Left ventricle myocardium inferior (tissue), 1 donor: ENCODE measurements around the gene POU2AF1. TPM values are rescaled to one million over a fixed set of nuclear protein-coding genes. Genes with fewer than 3 reads are reported as not detected.

ENCODE experiments used
- DNase-seq: peaks from one replicate; pipeline ENCODE4 v3.0.0-alpha.2; 2020
- H3K27ac ChIP-seq: fragments of 200-600 bp; replicated peaks from 2 replicates; pipeline ENCODE4 v1.8.0; 2021
- H3K27me3 ChIP-seq: fragments of 200-600 bp; 2 replicates; pipeline ENCODE4 v1.8.0; 2021; ENCODE audit warnings: low read depth
- H3K36me3 ChIP-seq: fragments of 200-600 bp; 2 replicates; pipeline ENCODE4 v1.8.0; 2021
- H3K4me1 ChIP-seq: fragments of 200-600 bp; 2 replicates; pipeline ENCODE4 v1.8.0; 2021
- H3K4me3 ChIP-seq: fragments of 200-600 bp; 2 replicates; pipeline ENCODE4 v1.8.0; 2021; ENCODE audit warnings: mild to moderate bottlenecking, moderate library complexity
- H3K9me3 ChIP-seq: fragments of 200-600 bp; replicated peaks from 2 replicates; pipeline ENCODE4 v1.8.0; 2021
- CTCF ChIP-seq: fragments of 200-600 bp; IDR thresholded peaks from 2 replicates; pipeline ENCODE4 v1.8.0; 2021; ENCODE audit warnings: antibody characterized with exemption, mild to moderate bottlenecking, borderline replicate concordance
- intact Hi-C: fragments of 100-400 bp; cut with micrococcal nuclease; formaldehyde crosslinking; loops from one replicate; pipeline ENCODE4 v1.11.0; 2022
- total RNA-seq: library from RNA; stranded (reverse); fragmentation: NEBNext Ultra II Directional; extraction: Animal tissue kit (Norgen Biotek cat#: 25700); gene quantifications from one replicate; pipeline ENCODE4 v1.2.1, GENCODE V29; 2021
- donor health status: DM: no; HTN: yes; CAD: no; lungs with severe emphysema.

POU2AF1 gene
- total RNA-seq, 1 donor from 2014 or later = 0.05 TPM

DNA sequence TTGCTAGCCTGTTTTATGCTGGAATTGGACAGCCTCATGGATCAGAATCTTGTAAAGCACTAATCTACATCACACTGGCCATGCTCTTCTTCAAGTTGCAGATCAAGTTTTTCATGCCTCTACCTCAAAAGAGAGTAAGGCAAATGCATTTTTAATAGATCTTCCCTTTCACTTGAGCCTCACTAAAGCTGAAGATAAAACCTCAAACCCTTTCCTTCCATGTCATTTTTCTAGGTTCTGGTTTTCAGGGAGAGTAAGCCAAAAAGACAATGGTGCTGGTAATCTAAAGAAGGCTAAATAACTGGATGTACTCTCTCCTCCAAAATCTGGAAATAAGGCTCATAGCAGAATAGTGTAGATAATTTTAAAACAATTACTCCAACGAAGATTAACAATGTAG is 28.3 kb downstream of the POU2AF1 start:
- no peak overlapping the region for H3K27ac ChIP-seq
- peaks cover 5% of the 10 kb centered on the region for H3K4me1 ChIP-seq
- H3K27me3 ChIP-seq = no peaks in the 10 kb centered on the region
- H3K9me3 ChIP-seq = no peaks in the 10 kb centered on the region
- no peak for TF ChIP-seq CTCF
- intact Hi-C loops = no loop called here
- no peak for DNase-seq
- H3K36me3 ChIP-seq = no peaks in the 10 kb centered on the region
- no peak overlapping the region for H3K4me3 ChIP-seq

DNA sequence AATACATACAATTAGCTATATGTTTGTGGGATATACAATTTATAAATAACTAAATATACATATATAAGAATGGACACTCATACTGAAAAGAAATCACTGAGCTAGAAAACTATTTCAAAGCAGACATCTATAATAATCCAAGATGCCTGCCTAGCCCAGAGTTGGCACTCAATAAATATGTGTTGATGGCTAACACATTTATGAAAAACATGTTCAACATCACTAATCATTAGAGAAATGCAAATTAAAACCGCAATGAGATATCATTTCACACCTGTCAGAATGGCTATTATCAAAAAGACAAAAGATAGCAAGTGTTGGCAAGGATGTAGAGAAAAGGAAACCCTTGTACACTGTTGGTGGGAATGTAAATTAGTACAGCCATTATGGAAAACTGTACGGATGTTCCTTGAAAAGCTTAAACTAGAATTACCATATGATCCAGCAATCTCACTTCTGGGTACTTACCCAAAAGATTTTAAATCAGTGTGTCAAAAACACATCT is 29.8 kb downstream of the POU2AF1 start:
- no peak for TF ChIP-seq CTCF
- H3K27ac ChIP-seq = no peak overlapping the region
- H3K36me3 ChIP-seq = no peaks in the 10 kb centered on the region
- H3K27me3 ChIP-seq = no peaks in the 10 kb centered on the region
- intact Hi-C loops = no loop called here
- no peak for DNase-seq
- no peaks in the 10 kb centered on the region for H3K9me3 ChIP-seq
- H3K4me3 ChIP-seq = no peak overlapping the region
- H3K4me1 ChIP-seq = peaks cover 5% of the 10 kb centered on the region

- DNase-seq = no peak
- no peaks in the 10 kb centered on the region for H3K9me3 ChIP-seq
- H3K4me3 ChIP-seq = no peak overlapping the region
- no peaks in the 10 kb centered on the region for H3K36me3 ChIP-seq
- intact Hi-C loops = no loop called here
- peak overlapping the region; percentile 46 for H3K27ac ChIP-seq
- H3K27me3 ChIP-seq = no peaks in the 10 kb centered on the region
- no peak for TF ChIP-seq CTCF
- peaks cover 5% of the 10 kb centered on the region for H3K4me1 ChIP-seq
Observed at GRCh38 chr11:111348147-111348546, 30.9 kb downstream of the POU2AF1 start.

- H3K4me3 ChIP-seq = no peak overlapping the region
- TF ChIP-seq CTCF = no peak
- H3K36me3 ChIP-seq = no peaks in the 10 kb centered on the region
- H3K4me1 ChIP-seq = peaks cover 5% of the 10 kb centered on the region
- H3K27ac ChIP-seq = peak overlapping the region; percentile 46
- no peaks in the 10 kb centered on the region for H3K27me3 ChIP-seq
- DNase-seq = no peak
- intact Hi-C loops = no loop called here
- no peaks in the 10 kb centered on the region for H3K9me3 ChIP-seq
Observed at GRCh38 chr11:111347723-111348115, 31.4 kb downstream of the POU2AF1 start.

DNA sequence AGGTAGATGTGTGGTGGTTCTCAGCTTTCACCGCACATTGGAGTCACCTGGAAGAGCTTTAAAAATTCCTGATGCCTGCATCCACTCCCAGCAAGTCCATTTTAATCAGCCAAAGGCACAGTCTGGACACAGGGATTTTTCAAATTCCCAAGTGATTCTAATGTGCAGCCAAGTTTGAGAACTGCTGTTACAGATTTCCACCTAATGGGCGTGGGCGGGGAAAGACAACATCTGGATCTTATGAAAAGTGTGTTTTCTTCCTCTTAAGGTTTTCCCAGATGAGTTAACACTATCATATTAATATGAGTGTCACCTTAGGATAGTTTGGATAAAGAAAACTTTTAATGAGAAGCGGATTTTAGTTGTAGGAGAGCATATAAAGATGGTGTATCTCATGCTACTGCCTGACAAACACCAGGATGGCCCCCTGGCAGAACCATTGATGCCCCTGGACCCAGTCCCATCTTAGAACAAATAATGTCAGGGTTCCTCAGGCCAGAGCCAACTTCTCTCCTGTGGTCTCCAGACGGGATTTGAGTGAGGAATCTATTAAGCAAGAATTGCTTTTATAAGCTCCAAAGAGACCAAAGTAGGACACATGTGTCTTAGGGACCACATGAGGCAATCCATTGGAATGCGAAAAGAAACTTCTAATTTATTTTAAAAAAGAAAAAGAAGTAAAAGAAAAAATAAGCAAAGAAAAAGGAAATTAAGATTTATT is 31.9 kb downstream of the POU2AF1 start:
- peak; percentile 30 for DNase-seq
- Histone ChIP-seq H3K9me3 (no peaks in the 10 kb centered on the region), H3K27me3 (no peaks in the 10 kb centered on the region), H3K36me3 (no peaks in the 10 kb centered on the region), H3K4me1 (peaks cover 5% of the 10 kb centered on the region), H3K4me3 (no peak overlapping the region), H3K27ac (peak overlapping the region; percentile 46)
- intact Hi-C loops = no loop called here
- TF ChIP-seq CTCF = no peak
